ENCODE data around the gene TTC31.
A peak's percentile ranks its signal among the peaks of the same experiment; 100 is the strongest.

Gene TTC31

DNA sequence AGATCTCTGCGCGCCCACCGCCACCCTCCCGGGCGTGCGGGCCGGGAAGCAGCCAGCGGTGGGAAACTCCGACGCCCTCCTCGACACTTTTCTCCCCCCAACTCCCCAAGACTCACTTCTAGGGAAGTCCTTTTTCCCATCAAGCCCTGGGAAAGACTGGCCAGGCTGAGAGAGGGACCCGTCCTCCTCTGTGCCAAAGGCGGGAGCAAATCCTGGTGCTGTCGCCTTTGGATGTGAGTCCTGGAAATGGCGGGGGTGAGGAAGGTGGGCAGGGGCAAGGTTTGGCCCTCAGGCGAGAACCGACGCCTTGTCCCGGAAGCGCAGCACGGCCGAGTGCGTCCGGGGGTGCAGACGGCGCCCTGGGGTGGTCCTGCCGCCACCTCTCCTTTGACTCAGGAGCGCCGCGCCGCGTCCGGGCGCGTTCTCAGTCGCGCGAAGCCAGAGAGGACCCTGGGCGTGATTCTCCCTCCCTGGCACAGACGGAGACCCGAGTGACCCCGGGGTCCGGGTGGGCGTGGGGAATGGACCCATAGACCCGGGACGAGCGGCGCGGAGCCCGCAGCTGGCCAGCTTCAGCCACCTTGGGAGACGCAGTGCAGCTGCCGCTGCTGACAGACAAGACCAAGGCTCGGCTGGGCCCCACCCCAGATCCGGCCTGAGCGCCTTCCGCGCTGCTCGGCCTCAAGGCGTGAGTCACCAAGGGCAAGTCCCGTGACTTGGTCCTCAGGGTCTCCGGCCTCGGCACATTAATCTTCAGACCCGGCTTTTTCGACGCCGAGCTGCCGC, 20.0 kb downstream of the TTC31 start:
- in situ Hi-C loops (cut with HindIII; ENCODE audit: low sequenced_read_pairs) = no loop called here

DNA sequence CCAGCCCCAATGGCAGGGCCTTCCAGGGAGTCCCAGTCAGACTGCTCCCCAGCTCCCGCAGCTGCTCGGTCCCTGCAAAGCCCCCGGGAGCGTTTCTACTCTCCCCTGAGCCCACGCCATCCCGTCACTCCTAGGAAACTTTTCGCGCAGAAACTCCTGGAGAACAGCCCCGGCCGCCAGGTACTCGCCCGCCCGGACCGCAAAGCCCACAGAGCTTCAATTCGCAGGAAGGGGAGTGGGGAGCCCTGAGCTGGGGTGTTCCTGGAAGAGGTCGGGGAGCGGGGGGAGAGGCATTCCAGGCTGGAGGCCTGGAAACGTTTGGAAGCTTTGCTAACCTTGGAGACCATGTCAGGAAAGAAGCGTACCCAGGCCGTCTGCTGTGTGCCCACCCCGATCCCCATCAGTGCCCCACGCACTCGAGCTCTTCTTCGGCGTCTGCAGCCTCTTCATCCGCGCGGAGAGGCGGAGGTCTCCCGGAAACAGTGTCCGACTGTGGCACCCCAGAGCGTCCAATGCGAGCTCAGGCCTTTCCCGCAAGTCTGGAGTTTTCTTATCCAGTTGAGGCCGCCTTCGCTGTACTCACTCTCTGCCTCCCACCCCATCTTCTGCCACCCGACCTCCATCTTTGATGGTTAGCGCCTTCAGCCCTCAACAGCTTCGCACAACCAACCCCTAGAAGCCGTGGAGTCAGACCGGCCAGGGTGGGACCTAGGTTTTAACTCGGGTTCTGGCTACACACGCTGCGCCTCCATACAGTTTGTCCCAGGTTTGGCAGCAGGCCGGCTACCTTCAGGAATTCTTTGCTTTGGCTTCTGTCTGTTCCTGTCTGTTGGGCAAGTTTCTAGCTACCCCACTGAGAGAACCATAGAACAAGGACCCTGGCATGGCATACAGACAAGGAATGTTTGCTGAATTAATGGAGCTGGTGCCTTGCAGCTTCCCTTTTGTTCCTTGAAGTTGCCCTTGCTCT, 20.9 kb downstream of the TTC31 start:
- TF ChIP-seq, protein P1, sequence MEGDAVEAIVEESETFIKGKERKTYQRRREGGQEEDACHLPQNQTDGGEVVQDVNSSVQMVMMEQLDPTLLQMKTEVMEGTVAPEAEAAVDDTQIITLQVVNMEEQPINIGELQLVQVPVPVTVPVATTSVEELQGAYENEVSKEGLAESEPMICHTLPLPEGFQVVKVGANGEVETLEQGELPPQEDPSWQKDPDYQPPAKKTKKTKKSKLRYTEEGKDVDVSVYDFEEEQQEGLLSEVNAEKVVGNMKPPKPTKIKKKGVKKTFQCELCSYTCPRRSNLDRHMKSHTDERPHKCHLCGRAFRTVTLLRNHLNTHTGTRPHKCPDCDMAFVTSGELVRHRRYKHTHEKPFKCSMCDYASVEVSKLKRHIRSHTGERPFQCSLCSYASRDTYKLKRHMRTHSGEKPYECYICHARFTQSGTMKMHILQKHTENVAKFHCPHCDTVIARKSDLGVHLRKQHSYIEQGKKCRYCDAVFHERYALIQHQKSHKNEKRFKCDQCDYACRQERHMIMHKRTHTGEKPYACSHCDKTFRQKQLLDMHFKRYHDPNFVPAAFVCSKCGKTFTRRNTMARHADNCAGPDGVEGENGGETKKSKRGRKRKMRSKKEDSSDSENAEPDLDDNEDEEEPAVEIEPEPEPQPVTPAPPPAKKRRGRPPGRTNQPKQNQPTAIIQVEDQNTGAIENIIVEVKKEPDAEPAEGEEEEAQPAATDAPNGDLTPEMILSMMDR (IDR thresholded peaks at IDR 0.05; ENCODE audit: low read depth, low read length, missing control alignments) = no peak
- peak overlapping the region; percentile 36 for H3K4me3 ChIP-seq (ENCODE audit: low read depth, low read length)
- no peak for DNase-seq (ENCODE audit: low read depth)
- in situ Hi-C loops (cut with HindIII; ENCODE audit: low sequenced_read_pairs) = no loop called here

More for the DNA sequence above, 20.0 kb downstream of the TTC31 start:
- DNase-seq (ENCODE audit: low read depth) = peak; percentile 34
- peak overlapping the region; percentile 36 for H3K4me3 ChIP-seq (ENCODE audit: low read depth, low read length)
- TF ChIP-seq, protein P1 (IDR thresholded peaks at IDR 0.05; ENCODE audit: low read depth, low read length, missing control alignments) = peak; percentile 28

DNA sequence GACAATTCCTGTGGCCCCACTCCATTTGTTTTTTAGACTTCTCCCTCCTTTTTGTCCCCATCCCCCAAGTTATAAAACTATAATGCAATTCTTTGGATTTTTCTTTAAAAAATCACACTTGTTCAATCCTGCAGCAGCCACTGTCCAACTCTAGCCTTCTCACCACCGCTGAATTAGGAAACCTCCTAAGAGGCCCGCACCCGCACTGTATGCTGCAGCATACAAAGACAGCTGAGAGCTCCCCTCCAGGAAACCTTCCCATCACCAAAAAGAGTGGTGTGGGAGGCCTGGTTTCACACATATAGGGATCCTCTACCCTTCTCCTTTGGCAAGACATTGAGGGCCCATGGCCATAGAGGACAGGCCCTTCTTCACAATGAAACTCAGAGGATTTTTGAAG, 21.7 kb downstream of the TTC31 start:
- H3K4me3 ChIP-seq (ENCODE audit: low read depth, low read length) = no peak overlapping the region
- DNase-seq (ENCODE audit: low read depth) = no peak
- TF ChIP-seq, protein P1 (IDR thresholded peaks at IDR 0.05; ENCODE audit: low read depth, low read length, missing control alignments) = no peak
- in situ Hi-C loops (cut with HindIII; ENCODE audit: low sequenced_read_pairs) = no loop called here

DNA sequence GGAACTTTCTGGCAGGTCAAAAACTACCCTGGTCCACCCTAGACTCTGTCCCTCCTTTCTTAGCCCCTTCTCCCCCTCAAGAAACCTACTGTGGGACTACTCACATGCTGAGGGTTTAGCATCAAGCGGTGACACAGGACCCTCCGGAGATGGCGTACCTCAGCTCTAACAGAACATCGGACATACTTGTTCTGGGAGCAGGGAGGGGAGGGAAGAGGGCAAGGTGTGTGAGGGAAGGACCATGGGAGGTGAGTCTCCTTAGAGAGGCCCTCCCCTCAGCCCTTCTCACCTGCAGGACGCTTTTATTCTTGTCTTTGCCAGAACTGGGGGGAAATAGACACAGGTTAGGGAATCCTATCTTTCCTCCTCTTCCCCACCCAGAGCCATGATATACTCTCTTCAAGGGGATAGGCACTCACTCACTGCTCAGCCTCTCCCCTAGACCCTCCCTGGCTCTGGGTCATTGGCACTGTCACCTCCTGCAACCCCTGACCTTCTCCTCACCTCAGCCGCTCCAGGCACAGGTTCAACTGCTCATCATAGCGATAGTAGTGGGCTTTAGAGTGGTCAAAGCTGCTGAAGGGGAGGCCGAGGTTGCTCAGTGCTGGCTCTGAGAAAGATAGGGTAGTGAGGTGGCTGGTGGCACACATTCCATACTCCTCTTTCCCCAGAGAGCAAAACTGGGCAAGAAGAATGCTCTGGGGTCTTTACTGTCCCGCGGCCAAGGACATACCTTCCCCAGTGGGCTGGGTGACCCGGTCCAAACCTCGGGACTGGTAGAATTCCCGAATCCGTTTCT, 22.8 kb downstream of the TTC31 start:
- no peak for DNase-seq (ENCODE audit: low read depth)
- in situ Hi-C loops (cut with HindIII; ENCODE audit: low sequenced_read_pairs) = no loop called here
- H3K4me3 ChIP-seq (ENCODE audit: low read depth, low read length) = peak overlapping the region; percentile 14
- TF ChIP-seq, protein P1 (IDR thresholded peaks at IDR 0.05; ENCODE audit: low read depth, low read length, missing control alignments) = no peak

DNA sequence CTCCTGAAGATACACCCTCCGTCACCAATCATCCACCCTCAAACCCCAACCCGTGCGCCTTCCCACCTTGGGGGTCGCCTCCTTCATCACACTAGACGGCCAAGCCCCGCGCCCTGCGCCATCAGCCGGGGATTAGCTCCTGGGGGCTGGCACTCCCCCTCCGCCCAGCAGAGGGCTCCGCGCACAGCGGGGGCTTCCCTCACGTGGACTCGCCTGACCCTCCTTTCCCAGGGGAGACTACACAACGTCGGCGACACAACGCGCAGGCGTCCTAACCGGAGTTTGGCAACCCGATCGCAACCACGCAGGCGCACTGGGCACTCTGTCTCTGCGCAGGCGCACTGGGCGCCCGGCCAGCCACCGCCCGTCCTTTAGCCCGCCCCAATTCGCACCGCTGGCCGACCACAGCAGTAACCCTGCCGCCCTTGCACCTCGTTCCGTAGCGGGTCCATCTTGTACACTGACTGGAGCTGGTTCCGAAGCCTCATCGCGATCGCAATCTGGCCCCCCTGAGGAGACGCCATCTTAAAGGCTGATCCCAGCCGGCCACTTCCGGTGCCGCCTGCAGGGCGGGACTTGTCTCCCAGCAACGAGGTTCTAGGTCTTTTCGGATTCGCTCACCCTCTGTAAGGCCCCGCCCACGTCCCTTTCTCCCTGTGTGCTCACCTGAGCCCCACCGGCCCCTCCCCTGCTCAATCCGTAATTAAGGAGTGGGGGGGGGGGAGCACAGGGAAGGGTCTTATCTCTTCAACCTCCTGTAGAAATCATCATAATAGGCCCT, 24.5 kb downstream of the TTC31 start, which contains the start of gene PCGF1:
Gene PCGF1, minus strand, starts transcription at position 551 of the 781 bp plus-strand sequence. Its CDS starts 27 bp downstream, at position 524.
- peak within 1 kb of the TSS; percentile 89 for H3K4me3 ChIP-seq (ENCODE audit: low read depth, low read length)
- DNase-seq (ENCODE audit: low read depth) = peak; percentile 93
- TF ChIP-seq, protein P1 (IDR thresholded peaks at IDR 0.05; ENCODE audit: low read depth, low read length, missing control alignments) = peak; percentile 27
- in situ Hi-C loops (cut with HindIII; ENCODE audit: low sequenced_read_pairs) = no loop called here

Data from astrocyte of the cerebellum (primary cell).